HG02642 (cell line): Measurements from ENCODE around the gene KSR2.
A peak's percentile ranks its signal among the peaks of the same experiment; 100 is the strongest.
"Not testable (repeated sequence)": the region's sequence is repeated elsewhere in the genome, so short reads cannot be mapped to it uniquely, and the experiment has no call there.

Experiments
- ATAC-seq: cut with Tn5 transposase; IDR thresholded peaks from one replicate; pipeline ENCODE4 v1.9.1; 2021; ENCODE audit warnings: mild to moderate bottlenecking; ENCODE audit not compliant: unreplicated experiment, poor library complexity

The KSR2 gene

DNA sequence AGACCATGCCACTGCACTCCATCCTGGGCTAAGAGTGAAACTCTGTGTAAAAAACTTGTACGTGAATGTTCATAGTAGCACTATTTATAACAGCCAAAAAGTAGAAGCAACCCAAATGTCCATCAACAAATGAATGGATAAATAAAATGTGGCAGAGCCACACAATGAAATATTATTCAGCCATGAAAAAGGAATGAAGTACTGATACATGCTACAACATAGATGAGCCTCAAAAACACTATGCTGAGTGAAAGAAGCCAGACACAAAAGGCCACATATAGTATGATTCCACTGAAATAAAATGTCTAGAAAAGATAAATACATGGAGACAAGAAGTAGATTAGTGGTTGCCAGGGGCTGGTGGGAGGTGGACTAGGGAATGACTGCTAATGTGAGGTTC lies 72.8 kb downstream of the KSR2 start:
- ATAC-seq, result no peak

DNA sequence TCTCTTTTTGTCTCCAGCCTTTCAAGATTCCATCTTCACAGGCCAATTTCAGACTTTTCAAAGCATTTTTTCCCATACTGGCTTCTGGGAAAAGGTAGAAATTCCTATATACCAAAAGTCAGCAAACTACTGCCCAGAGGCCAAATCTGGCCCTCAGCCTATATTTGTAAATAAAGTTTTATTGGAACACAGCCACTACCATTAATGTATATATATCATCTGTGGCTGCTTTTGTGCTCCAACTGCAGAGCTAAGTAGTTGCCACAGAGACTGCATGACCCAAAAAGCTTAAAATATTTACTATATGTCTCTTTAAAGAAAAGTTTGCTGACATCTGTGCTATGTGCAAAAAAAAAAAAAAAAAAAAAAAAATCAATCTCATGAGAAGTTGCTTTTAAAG lies 76.3 kb downstream of the KSR2 start:
- no peak for ATAC-seq

DNA sequence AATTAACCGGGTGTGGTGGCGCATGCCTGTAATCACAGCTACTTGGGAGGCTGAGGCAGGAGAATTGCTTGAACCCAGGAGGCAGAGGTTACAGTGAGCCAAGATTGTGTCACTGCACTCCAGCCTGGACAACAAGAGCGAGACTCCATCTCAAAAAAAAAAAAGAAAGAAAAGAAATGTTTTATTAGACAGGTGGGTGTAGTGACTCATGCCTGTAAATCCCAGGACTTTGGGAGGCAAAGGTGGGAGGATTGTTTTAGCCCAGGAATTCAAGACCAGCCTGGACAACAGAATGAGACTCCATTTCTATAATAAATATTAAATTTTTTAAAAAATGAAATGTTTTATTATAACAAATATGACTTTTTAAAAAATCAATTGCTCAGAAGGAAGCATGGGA lies 77.5 kb downstream of the KSR2 start:
- ATAC-seq, result not testable (repeated sequence)

DNA sequence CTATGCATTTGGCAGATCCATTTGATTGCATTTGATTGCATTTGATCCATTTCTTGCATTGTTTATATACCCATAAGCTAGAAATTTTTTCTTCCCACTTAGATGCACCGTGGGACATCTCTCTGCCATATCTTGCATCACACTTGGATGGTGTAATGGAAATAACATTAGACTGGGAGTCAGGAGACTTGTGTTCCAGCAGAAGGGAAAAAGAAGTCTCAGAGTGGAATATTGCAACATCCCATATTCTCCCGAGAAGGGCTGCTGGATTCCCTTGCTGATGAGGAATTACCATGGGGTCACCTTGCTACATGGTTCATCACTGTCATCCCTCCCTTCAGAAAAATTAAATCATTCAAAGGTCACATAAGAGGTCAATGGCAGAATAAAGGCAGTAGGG lies 78.1 kb downstream of the KSR2 start:
- ATAC-seq, result no peak

DNA sequence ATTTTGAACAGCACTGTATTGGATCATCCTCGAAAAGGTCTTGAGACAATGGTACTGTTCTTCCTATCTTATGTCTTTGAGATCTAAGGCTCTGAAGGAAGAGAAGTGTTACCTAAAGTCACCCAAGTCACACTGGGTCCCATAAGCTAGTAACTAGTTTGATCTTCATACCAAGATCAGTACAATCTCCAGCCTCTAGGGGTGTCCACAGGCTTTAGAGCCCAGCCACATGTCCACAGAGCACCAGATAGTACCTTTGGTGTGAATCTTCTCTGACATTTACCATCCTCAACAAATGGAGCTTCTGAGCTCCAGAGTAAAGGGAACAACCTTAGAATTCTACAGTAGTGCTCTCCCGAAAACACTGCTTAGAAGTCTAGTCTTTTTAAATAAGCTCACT lies 78.7 kb downstream of the KSR2 start:
- ATAC-seq, result no peak

DNA sequence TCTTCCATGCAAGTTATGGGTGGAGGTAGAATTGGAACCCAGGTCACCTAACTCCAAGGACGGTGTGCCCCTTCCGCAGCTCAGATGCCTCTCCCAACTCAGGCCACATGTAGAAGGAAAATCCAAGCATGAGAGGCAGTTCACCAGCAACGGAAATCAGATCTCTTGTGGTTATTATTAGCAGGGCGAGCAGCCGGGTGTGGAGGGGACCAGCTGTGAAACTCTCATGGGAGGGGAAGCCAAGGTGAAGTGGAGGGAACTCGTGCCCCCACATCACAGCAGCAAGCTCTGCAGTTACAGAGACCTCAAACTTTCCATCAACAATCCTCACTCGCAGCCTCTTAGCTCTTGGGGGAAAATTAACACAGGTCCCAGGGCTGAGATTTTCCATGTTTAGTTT lies 79.7 kb downstream of the KSR2 start:
- ATAC-seq, result no peak

DNA sequence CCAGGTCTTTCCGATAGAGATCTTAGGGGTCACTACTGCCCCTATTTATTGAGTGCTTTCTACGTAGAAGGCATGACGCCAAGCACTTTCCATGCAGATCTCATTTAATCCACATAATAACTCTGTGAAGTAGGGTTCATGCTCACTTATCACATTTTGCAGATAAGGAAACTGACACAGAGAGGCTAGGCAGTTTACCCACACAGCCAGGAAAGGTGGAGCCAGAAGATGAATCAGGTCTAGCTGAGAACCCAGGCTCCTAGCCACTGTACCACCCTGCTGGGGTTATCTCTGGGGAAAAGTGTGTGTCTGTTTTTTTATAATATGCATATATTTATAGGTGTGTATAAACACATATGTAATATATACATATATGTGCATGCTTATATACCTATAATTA lies 83.6 kb downstream of the KSR2 start:
- no peak for ATAC-seq

DNA sequence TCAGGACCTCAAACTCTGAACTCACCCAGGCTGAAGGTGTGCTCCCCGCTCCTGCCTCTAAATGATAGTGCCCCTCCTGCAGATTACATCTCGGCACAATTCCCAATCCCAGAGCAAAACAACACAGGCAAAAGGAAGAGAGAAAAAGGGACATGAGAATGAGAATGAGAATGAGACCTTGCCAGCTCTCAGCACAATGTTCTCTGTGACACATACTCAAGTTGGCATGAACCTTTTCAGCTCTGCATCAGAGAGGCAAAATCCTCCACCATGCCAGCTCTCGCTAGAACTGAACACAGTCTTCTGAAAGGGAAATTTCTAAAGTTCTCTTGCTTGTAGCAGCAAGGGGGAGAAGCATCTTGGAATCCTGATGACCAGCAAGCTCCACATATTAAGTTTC lies 84.6 kb downstream of the KSR2 start:
- no peak for ATAC-seq

DNA sequence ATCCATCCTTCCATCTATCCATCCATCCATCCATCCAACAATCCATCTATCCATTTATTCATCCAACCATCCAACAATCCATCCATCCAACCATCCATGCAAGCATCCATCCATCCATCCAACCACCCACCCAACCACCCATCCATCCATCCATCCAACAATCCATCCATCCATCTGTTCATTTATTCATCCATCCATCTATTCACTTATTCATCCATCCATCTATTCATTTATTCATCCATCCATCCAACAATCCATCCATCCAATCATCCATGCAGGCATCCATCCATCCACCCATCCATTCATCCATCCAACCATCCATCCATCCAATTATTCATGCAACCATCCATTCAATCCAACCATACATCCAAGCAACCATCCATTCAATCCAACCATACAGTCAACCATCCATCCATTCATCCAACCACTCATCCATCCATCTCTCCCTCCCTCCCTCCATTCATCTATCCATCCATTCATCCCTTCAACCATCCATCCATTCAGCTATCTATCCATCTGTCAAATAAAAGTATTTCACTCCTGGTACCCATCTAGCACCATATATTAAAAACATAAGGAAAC lies 86.1 kb downstream of the KSR2 start:
- ATAC-seq, result no peak

DNA sequence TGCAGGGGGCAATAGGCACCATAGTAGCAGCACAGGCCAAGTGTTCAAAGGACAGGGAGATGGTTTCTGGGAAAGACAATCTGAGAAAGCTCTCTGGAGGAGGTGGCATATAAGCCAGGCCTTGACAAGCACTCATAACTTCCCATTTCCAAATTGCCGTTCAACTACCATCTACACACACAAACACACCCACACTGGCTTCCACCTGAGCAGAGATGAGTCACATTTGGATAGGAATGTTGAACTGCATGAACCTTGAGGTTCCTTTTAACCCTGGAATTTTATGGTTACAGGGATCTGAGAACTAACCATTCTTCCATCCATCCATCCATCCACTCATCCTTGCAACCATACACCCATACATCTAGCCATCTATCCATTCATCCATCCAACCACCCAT lies 86.6 kb downstream of the KSR2 start:
- ATAC-seq, result no peak

DNA sequence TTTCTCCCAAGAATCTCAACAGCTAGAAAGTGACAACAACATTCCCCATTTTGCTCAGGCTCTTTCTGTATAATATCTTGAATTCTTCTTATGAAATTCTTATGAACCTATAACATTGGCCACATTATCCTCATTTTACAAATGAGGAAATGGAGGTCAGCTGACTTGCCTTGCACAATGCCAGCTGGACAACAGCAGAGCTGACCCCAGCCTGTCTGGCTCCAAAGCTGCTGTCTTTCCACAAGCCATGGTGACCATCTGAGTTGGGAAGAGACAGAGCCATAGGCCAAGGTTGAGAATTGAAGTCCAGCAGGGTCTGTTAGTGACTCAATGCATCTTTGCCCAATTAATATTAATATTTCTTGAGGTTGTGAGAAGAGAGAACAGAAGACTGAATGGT lies 87.3 kb downstream of the KSR2 start:
- no peak for ATAC-seq

DNA sequence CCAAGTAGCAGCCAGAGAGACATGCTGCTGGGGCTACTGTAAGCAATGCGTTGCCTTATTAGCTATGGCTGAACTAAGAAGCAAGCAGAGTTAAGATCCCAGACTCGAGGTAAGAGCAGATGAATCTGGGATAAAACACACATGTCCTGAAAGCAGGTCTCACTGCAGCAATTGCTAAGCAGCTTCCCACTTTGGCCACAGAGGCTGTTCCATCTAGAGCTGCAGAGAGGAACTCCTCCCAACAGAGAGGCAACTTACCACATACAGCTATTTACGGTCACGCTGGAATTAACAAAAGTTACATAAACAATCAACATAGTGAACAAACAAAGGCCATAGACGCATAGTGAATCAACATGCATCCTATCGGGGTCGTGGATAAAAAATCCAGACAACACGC lies 90.2 kb downstream of the KSR2 start:
- no peak for ATAC-seq

DNA sequence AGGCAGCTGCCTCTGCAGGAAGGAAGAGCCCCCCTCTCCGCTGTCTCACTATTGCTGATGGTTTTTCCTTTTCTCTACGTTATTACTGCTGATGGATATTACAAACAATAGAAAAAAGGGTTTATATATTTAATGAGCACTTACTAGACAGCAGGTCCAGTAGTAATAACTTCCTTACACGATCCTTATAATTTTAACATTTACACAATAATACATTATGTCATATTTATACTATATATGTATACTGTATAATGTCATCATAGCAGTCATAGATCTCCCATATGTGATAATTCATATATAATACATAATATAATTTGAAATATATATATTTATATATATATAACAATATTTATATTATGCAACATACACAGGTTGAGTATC lies 92.4 kb downstream of the KSR2 start:
- no peak for ATAC-seq

DNA sequence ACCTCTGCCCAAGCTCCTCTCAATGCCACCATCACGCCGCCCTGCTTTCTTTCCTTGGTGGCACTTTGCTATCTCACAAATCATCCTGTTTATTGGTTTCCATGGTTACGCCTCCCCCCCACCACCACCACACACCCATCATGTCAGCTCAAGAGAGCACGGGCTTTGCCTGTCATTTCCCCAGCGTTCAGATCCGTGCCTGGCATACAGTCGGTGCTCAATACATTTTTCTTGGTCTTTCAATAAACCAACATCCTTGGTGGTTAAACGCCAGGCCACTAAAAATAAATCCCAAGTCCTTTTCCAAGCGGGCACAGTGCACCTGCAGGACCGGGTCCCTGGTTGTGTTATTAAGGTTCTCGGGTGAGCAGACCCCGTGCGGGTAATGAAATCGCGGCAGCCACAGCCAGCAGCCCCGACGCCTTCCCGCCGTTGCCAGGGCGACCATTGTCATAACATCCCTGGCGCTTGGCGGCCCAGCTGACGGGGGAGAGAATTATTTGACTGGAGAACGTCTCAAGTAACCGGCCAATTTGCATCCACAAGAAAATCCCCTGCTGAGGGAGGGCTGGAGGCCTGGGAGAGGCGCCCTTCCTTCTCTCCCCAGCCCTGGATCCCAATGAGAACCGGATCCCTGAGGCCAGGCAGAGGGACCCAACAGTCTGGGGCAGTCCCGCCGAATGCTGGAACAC lies 92.9 kb downstream of the KSR2 start:
- ATAC-seq, result no peak

DNA sequence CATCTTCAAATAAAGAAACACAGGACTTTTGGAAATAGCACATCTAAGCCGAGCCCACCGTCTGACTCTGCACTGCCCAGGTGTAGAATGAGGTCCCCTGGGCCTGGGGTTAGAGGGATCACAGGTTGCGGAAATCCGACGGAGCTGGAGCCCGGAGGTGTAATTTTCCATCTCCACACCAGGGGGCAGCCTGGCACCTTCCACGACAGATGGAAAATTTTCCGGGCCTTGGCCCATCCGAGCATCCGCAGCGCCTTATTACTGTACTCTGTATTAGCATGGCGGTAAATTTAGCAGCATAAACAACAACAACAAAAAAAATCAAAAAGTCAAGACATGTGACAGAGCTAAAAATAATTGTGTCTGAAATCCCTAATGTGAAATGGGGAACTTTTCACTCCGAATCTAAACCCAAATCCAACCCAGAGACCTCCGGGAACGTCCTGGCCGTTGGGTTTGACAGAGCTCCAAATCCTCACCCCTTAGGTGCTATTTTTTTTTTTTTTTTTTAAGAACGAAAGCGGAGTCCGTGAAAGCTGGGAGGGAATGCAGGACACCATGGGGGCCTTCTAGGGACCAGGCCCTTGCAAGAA lies 93.9 kb downstream of the KSR2 start:
- ATAC-seq, result peak; percentile 63

DNA sequence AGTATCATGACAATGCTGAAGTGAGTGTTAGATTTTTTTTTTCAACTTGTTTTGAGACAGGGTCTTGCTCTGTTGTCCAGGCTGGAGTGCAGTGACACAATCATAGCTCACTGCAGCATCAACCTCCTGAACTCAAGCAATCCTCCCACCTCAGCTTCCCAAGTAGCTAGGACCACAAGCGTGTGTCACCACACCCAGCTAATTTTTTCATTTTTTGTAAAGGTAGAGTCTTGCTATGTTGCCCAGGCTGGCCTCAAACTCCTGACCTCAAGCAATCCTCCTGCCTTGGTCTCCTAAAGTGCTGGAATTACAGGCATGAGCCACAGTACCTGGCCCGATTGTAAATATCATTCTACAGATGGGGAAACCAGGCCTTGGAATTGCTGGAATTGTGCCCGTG lies 94.6 kb downstream of the KSR2 start:
- not testable (repeated sequence) for ATAC-seq

DNA sequence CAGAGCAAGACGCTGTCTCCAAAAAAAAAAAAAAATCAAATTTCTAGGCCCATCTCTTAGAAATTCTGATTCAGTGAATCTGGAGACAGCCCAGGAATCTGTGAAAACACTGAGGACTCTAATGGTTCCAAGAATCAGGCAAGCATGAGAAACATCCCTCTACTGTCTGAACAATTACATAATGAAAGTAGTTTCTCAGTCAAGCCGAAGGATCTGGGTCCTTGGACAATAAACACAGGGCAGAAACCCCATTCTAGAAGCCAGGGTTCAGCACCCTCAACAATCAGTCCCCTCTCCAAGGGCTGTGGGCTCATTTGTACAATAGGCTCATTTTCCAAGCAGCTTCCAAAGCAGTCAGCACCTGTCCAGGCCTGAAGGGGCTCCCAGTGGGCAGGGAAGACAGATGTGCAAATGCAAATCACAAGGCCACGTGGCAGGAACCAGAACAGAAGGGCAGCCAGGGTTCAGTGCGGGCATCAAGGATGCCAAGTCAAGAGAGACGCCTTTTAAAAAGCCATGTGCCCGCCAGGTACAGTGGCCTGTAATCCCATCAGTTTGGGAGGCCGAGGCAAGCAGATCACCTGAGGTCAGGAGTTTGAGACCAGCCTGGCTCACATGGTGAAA lies 96.1 kb downstream of the KSR2 start:
- no peak for ATAC-seq

DNA sequence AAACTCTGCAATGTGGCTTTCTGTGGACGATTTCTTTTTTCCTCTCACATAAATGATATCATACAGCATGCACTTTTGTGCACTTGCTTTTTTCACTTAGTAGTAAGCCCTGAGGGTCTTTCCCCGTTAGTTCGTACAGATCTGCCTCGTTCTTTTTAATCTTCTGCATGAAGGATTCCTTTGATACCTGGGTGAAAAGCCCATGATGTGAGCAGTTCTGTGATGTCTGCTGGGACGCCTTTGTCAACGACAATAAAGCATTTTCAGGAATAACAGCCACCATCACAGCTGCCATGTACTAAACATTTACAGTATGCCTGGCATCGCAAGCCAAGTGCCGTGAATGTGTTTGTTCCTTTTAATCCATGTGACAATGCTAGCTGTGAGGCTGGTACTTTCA lies 99.2 kb downstream of the KSR2 start:
- no peak for ATAC-seq

DNA sequence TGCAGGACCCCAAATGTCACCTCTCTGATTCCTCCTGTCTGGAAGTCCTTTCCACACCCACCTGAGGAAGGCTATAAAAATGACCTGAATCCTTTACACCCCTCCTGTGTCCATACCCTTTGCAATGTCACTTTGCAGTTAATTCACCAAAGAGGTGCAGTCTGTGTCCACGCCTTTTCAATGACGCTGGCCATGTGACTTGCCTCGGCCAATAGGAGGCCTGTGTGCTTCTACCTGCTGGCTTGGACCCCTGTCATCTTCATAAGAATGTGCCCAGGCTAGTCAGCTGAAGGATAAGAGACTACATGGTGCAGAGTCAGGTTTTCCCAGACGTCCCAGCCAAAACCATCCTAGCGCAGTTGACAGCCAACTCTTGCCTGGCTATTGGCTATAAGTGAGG lies 101.4 kb downstream of the KSR2 start:
- ATAC-seq, result no peak

DNA sequence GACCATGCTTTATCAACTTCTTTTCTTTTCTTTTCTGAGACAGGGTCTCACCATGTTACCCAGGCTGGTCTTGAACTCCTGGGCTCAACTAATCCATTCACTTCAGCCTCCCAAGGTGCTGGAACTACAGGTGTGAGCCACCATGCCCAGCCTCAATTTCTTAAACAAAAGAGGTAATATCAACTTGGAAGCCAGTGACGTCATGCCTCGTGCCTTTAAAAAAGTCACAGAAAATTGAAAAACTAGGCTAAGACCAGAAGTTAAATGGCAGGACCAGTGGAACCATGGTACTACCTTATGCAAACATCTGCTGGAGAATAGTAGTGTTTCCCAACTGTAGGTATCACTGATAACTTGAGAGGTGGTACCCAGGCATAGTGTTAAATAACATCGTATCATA lies 103.3 kb downstream of the KSR2 start:
- no peak for ATAC-seq

DNA sequence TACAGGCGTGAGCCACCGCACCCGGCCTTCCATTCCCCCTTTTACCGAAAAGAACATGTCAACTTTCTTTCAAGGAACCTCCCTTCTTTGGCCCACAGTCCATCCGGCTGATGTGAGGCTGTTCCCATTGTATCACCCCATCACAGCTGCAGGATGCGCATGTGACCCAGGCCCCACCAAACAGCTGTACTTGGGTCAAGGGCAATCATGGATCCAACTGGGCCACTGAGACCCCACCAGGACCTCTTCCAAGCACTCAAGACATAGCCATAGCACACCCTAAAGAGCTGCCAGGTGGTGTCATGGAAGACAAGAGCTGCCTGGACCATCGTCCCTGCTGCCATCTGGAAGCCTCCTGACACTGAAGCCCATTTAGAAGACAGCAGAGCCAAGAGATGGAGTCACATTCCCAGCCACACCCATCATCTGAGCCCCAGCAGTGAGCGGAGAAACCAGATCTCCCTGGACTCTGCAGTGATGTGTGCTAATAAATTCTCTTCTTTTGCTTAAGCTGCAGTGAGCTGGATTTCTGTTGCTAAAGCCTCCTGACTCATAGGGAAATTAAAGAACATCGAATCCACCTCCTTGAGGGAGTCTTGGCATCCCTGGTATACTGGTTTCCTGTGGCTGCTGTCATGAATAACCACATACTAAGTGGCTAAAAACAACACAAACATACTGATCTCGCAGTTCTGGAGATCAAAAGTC lies 105.6 kb downstream of the KSR2 start:
- no peak for ATAC-seq
